ENCODE results near the gene LRP8. TPM values are rescaled to one million over a fixed set of nuclear protein-coding genes. Genes with fewer than 3 reads are reported as not detected.

Gene LRP8
- total and polyA plus RNA-seq, 2 donors (not counting 3 experiments of a cell fraction or from before 2014, with no cell fraction given) = 40.9 to 62.2 TPM

GRCh38 chr1:53376742-53377437 is 49.0 kb upstream of the LRP8 start:
- Histone ChIP-seq H3K9ac (replicated peaks; ENCODE audit: extremely low read depth, insufficient read depth, low read length) (no peak overlapping the region), H4K20me1 (replicated peaks; ENCODE audit: control insufficient read depth, extremely low read depth, insufficient read depth, low read length) (no peaks in the 10 kb centered on the region), H3K4me1 (ENCODE audit: control insufficient read depth, extremely low read depth, insufficient read depth, low read length) (no peaks in the 10 kb centered on the region), H3K9me3 (replicated peaks; ENCODE audit: control insufficient read depth, insufficient read depth, low read length) (no peaks in the 10 kb centered on the region), H3K27me3 (ENCODE audit: control insufficient read depth in 2 of 2, insufficient read depth in 2 of 2, low read length in 2 of 2) (peaks cover 0 to 3% of the 10 kb centered on the region in 2 experiments), H3K4me2 (ENCODE audit: insufficient read depth, low read length) (no peak overlapping the region), H3K9me1 (replicated peaks; ENCODE audit: control insufficient read depth, extremely low read depth, insufficient read depth, low read length) (no peaks in the 10 kb centered on the region), H3K36me3 (ENCODE audit: control insufficient read depth in 2 of 2, extremely low read depth in 1 of 2, insufficient read depth in 2 of 2, low read length in 2 of 2) (no peaks in the 10 kb centered on the region), H3K27ac (ENCODE audit: insufficient read depth, low read depth, low read length) (no peak overlapping the region), H2AFZ (ENCODE audit: low read depth, low read length) (no peak overlapping the region), H3K79me2 (ENCODE audit: control insufficient read depth, insufficient read depth, low read length) (no peaks in the 10 kb centered on the region), H3K4me3 (replicated peaks in 1 of 3; ENCODE audit: insufficient read depth in 1 of 3, low read depth in 1 of 3, low read length in 3 of 3) (no peak overlapping the region)
- intact Hi-C loops (cut with micrococcal nuclease) (no loop called here), dilution Hi-C loops (cut with MboI; ENCODE audit: extremely low pct_ligation_motif_present, low sequenced_read_pairs) (no loop called here)
- TF ChIP-seq FOS (IDR thresholded peaks at IDR 0.05; ENCODE audit: borderline replicate concordance, insufficient read depth, low read length) (no peak), EZH2 (IDR thresholded peaks at IDR 0.05; ENCODE audit: borderline replicate concordance, low read depth, low read length, severe bottlenecking) (no peak), CTCF (IDR thresholded peaks at IDR 0.05; ENCODE audit: extremely low read depth in 1 of 2, insufficient read depth in 1 of 2, low read depth in 1 of 2, low read length in 2 of 2) (no peak), JUN (IDR thresholded peaks at IDR 0.05; ENCODE audit: borderline replicate concordance, insufficient read depth, insufficient read length, low read depth) (no peak), POLR2A (IDR thresholded peaks at IDR 0.05; ENCODE audit: low read depth, low read length) (no peak), MAX (IDR thresholded peaks at IDR 0.05; ENCODE audit: insufficient read depth, insufficient read length) (no peak), POLR2AphosphoS5 (IDR thresholded peaks at IDR 0.05; ENCODE audit: insufficient read depth, low read depth, low read length) (no peak), GATA2 (IDR thresholded peaks at IDR 0.05; ENCODE audit: insufficient read depth, insufficient read length, low read depth, low read length) (no peak), MYC (IDR thresholded peaks at IDR 0.05; ENCODE audit: low read depth, low read length) (no peak)
- no TSS peak for BruUV-seq (replicated peaks)
- ChIA-PET CTCF (interaction anchor here (1.2 kb wide), 1 partner anchor 16 kb away, joined by 4 read pairs; no protein-coding TSS in a partner anchor), POLR2A (no interaction called here)
- FAIRE-seq (no peak), DNase-seq (ENCODE audit: low read depth, low spot score) (no peak)
